NCI-H524 (cell line): ENCODE data around the gene SIPA1.
"Not testable (repeated sequence)": the region's sequence is repeated elsewhere in the genome, so short reads cannot be mapped to it uniquely, and the experiment has no call there.

Experiments used
- DNase-seq, 2 experiments: peaks; one replicate each; lab custom pipeline; 2025; lab: John Stamatoyannopoulos, UW

SIPA1 gene

GRCh38 chr11:65645710-65646109, 7.8 kb downstream of the SIPA1 start:
- no peak for DNase-seq

DNA sequence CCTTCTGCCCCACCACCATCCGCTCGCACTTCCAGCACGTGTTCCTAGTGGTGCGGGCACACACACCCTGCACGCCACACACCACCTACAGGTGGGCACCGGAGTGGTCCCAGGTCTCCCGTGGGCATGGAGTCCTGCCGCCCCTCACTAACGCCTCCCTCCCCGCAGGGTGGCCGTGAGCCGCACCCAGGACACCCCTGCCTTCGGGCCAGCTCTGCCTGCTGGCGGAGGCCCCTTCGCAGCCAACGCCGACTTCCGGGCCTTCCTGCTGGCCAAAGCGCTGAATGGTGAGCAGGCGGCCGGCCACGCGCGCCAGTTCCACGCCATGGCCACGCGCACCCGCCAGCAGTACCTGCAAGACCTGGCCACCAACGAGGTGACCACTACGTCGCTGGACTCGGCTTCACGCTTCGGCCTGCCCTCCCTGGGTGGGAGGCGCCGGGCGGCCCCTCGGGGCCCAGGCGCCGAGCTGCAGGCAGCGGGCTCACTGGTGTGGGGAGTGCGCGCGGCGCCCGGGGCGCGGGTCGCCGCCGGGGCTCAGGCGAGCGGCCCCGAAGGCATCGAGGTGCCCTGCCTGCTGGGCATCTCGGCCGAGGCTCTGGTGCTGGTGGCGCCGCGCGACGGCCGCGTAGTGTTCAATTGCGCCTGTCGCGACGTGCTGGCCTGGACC, 8.5 kb downstream of the SIPA1 start:
- DNase-seq: no peak

- peak in 1 of 2 experiments; percentile 13 for DNase-seq
Measured at GRCh38 chr11:65646958-65647701, 9.2 kb downstream of the SIPA1 start.

DNA sequence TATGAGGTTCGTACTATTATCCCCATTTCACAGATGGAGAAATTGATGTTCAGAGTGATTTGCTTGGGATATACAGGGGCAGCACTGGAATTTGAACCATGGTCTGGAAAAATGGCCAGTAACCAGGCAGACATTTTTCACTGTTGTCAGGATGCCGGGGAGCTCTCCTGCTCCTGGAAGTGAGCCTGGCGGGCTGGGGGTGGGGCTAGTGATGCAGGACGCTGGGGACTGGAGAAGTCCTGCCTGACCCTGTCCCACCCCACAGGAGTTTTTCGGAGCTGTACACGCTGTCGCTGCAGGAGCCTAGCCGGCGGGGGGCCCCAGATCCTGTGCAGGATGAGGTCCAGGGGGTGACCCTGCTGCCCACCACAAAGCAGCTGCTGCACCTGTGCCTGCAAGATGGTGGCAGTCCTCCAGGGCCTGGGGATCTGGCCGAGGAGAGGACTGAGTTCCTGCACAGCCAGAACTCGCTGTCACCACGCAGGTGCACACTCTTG, 11.1 kb downstream of the SIPA1 start:
- DNase-seq: no peak

DNA sequence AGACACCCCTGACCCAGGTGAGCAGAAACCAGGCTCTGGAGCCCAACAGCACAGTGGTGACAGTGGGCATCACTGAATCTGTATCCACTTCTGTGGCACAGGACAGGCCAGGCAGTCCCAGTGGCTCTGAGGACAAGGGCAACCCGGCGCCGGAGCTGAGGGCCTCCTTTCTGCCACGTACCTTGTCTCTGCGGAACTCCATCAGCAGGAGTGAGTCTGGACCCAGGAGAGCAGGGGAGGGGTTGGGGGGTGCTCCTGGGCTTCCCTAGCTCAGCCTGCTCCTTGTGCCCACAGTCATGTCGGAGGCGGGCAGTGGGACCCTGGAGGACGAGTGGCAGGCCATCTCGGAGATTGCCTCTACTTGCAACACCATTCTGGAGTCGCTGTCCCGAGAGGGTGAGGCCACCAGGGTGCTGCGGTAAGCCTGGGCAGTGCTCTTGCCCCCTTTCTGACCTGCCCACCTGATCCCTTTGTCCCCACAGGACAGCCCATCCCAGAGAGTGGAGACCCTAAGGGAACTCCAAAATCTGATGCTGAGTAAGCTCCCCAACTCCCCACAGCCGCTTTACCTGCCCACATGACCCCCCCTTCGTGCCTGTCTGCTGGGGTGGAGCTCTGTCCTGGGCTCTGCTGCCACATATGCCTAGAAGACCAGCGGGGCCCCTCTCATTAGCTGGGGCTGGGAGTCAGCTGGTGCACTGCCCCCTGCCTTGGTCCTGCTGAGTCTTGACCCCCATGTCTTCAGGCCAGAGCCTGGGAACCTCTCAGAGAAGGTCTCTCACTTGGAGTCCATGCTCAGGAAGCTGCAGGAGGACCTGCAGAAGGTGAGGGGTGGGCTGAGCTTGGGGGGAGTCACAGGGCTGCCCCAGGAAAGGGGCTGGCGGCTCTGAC, 12.0 kb downstream of the SIPA1 start:
- no peak for DNase-seq

DNA sequence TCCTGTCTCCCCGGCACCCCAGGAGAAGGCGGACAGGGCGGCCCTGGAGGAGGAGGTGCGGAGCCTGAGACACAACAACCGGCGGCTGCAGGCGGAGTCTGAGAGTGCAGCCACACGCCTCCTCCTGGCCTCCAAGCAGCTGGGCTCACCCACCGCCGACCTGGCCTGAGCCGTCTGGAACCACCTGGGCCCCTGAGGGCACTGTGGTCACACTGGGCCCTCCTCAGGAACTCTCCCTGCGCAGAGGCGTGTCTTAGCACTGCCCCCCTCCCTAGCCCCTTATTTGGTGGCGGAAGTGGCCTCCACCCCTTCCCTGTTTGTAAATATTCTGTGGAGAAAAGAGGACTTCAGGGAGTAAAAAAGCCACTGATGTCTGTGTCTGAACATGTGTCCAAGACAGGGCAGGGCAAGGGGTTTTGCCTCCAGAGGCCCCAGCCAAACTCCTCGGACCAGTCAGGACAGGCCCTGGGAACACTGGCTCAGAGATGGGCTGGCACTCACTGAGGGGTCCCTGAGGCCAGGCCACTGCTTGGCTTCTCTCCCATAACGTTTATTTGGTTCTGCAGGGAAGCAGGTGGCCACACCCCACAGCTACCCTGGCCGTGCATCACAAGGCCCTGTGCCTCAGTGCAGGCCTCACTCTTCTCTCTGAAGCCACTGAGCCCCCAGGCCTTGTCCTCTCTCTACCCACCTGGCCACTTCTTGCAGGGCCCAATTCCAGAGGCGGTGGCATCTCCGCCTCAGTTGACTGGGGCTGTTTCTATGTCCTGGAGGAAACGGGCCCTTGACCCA, 12.8 kb downstream of the SIPA1 start:
- no peak for DNase-seq

DNA sequence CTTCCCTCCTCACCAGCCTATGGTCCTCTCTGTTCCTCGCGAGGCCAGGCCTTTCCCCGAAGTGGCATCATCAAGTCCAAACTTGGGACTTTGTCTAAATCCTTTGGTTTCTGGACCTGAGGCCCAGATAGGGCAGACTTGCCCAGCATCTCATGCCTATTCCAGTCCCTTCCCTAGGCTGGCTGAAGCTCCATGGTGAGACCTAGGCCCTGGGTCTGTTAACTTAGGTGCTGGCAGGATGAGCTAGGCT, 13.4 kb downstream of the SIPA1 start:
- DNase-seq: no peak

- no peak for DNase-seq
Measured at GRCh38 chr11:65651589-65652510, 13.9 kb downstream of the SIPA1 start.

DNA sequence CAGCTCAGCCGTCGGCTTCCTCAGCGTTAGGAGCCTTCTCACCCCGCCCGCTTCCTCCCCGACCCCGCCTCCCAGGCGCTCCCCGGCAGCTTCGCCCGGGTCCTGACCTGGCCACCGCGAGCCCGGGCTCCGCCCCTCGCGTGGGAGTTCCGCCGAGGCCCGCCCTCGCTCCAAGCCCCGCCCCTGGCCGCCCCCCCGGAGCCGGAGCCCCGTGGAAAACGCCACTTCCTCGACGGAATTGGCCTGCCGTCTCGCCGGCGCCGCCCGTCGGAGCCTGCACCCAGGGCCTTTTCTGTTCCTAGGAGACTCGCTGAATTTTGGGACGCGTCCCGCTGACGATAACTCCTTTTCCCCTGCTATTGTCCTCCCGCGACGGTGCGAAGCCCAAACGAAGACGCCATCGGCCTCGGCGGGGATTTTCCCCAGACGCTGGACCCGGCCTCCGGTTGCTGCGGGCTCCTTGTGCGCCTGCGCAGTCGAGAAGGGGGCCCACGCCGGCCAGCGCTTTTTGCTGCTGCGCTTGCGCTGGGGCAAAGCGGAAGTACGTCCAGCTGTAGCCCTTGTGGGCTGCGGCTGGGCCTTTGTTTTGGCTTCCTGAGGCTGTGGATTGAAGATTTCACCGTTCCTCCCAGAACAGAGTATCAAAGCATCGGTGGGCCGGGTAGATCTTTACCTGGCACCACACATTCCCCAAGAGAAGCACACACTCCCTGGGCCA, 14.8 kb downstream of the SIPA1 start:
- peak; percentile 54 to 83 for DNase-seq

- no peak for DNase-seq
Measured at GRCh38 chr11:65653229-65654225, 15.6 kb downstream of the SIPA1 start.

DNA sequence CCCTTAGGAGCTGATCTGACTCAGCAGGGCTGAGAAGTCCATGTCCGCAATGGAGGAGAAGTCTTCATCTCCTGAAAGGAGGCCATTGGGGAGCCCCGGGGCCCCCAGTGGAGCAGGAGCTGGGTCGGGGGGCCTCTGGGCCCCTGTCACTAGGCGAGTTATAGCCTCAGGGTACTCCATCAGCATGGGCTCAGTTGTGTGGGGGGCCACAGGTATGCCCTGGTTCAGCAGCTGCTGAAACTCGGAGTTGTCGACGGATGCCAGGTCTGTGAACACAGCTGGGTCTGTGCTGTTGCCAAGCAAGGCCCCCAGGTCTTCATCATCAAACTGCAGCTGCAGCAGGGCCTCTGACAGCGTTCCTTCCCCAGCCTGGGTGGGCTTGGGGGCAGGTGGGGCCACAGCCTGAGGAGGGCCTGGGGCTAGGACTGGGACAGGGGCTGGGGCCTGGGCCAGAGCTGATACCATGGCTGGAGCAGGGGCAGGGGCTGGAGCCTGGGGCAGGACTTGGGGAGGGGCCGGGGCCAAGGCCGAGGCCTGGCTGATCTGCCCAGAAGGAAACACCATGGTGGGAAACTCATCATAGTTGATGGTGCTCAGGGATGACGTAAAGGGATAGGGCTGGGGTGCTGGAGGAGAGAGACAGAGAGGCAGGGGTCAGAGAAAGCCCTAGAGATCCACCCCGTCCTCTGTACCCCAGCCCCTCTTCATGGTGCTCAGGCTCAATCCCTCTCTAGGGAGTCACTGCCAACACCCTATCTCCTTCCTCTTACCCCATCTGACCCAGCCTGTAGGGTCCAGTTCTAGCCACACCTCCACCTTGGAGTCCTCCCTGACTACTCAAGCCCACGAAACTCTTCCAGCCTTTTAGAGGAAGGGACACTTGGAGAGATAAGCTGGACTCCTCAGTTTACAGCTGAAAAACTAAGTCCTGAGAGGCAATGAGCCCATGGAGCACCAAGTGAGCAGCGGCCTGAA, 16.8 kb downstream of the SIPA1 start:
- no peak for DNase-seq

DNA sequence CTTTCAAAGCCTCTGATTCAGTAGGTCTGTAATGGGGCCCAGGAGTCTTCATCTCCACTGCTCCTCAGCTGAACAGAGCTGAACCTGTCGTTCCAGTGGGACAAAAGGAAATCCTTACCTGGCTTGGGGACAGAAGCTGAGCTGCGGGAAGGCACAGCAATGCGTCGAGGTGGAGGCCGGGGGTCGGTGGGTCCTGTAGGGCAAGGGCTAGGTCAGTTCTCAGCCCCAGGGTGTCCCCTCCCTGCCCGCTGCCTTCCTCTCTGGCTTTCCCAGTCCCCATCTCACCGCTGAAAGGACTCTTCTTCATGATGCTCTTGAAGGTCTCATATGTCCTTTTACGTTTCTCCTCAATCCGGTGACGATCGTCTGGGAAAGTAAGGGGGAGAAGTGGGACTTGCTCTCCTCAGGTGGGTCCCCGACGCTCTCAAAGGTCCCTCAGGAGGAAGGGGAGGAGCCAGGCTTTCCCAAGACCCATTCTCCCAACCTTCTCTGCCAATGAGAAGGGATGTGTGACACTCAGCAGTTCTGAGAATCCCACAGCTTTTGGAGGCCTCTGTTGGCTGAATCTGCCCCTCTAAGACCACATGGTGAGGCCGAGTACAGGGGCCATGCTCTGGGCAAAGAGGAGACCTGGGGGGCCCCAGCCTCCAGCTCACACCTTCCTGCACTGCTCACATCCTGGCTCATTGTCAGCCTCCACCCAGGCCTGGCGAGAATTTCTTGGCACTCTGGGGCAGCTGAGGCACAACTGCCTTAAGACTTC, 17.9 kb downstream of the SIPA1 start:
- no peak for DNase-seq

DNA sequence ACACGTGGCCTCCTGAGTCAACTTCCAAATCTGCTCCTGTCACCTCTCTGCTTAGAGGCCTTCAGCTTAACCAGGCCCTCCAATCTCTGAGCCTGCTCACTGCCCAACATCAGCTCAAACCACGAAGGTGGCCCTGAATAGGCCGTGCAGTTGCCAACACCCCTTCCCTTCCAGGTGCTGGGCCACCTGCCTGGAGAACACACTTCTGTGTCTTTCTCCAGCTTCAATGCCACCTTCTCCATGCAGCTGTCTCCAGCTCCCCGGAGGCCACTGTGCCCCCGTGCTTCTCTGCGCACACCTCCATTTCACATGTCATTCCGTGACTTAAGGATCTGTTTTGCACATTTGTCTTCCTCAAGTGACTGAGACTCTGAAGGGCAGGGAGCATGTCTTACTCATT, 19.5 kb downstream of the SIPA1 start:
- no peak for DNase-seq

DNA sequence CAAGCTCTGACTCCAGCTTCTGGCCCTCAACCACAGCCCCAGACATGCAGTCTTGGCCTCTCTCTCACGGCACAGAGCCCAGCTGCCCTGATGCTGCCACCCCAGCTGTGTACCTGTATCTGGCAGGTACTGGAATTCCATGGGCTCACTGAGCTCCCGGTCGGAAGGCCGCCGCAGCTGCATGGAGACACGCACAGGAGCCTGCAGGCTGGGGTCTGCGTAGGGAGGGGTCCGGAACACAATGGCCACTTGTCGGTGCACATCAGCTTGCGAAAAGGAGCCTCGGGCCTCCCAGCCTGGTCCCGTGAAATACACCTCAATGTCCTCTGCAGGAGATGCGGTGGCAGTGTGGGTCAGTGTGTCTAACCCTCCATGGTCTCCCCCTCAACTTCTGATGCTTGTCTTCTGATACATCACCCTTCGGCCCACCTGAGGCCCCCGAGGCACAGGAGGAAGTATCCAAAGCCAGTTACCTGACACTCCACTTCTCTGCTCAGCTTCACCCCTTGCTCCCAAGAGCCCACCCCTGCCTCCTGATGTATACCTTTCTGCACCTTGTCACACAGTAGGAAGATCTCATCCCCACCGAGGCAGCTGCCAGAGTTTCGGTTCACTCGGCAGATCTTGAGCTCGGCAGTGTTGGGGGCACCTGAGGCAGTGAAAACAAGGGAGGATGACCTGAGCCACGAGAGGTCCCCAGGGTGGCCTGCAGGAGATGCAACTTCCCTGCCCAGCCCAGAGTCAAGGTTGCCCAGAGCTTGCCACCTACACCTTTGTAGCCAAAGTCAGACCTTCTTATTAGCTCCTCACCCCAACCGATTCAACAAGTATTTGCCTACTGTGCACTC, 20.5 kb downstream of the SIPA1 start:
- no peak for DNase-seq

DNA sequence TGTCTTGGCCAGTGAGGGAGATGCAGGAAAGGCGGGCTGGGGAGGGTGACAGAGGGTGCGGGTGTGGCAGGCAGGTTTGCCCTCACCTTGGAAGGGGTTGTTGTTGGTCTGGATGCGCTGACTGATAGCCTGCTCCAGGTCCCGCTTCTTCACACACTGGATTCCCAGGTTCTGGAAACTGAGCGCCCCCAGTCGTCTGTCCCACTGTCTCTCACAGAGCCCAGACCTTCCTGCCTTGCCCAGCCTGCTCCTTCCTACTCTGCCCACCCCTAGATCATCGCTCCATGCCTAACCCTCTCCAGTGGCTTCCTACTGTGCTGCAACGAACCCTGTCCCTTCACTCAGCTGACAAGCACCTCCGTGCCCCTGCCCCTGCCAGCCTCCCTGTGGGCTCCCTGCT, 22.1 kb downstream of the SIPA1 start:
- DNase-seq: no peak

DNA sequence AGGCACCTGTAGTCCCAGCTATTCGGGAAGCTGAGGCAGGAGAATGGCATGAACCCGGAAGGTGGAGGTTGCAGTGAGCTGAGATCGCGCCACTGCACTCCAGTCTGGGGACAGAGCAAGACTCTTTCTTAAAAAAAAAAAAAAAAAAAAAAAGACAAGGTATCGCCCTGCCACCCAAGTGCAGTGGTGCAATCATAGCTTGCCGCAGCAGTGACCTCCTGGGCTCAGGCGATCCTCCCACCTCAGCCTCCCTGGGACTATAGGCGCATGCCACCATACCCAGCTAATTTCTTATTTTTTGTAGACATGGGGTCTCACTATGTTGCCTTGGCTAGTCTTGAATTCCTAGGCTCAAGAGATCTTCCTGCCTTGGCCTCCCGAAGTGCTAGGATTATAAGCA, 23.0 kb downstream of the SIPA1 start:
- DNase-seq: not testable (repeated sequence)
